ENCODE data around the gene ADGRG1.

Gene ADGRG1

GRCh38 chr16:57620335-57621231 is 7.8 kb upstream of the ADGRG1 start:
- no peak for DNase-seq (ENCODE audit: low read depth in 2 of 2)

- DNase-seq (ENCODE audit: low read depth in 2 of 2): no peak
These were observed 6.7 kb upstream of the ADGRG1 start for GRCh38 chr16:57621521-57622271.

GRCh38 chr16:57622361-57623250 is 5.8 kb upstream of the ADGRG1 start:
- no peak for DNase-seq (ENCODE audit: low read depth in 2 of 2)

DNA sequence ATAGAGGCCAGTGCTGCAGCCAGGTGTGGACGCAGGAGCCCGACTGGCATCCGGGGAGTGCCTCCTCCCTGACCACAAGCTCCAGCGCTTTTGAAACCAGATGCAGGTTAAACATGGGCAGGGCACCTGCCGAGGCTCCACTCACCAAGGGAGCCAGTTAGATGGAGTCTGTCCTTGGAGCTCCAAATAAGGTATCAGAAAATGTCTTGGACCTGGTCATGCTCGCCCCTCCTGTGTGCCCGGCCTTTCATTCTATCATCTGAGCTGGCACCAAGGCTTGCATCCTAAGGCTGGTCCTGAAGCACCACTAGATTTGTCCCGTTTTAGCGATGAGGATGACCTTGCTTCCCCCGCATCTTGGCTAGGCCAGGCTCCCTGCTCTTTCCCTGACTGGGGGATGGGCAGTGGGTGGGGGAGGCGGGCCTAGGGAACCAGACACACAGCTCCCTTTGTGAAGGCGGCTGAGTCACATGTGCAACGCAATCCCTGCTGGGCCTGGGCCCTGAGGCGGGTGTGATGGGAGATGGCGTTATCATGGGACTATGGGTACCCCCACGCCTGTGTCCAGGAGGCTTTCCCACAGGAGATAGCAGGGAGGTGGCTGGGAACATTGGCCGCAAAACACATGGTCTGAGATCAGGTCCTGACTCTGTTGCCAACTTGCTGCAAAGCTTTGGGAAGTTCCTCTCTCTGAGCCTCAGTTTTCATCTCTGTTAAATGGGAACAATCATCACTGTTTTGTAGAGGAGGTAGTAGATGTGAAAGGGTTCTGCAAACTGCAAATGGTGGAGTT is 5.0 kb upstream of the ADGRG1 start:
- DNase-seq (ENCODE audit: low read depth in 2 of 2): no peak

- DNase-seq (ENCODE audit: low read depth in 2 of 2): no peak
These were observed 4.3 kb upstream of the ADGRG1 start for GRCh38 chr16:57624044-57624688.

DNA sequence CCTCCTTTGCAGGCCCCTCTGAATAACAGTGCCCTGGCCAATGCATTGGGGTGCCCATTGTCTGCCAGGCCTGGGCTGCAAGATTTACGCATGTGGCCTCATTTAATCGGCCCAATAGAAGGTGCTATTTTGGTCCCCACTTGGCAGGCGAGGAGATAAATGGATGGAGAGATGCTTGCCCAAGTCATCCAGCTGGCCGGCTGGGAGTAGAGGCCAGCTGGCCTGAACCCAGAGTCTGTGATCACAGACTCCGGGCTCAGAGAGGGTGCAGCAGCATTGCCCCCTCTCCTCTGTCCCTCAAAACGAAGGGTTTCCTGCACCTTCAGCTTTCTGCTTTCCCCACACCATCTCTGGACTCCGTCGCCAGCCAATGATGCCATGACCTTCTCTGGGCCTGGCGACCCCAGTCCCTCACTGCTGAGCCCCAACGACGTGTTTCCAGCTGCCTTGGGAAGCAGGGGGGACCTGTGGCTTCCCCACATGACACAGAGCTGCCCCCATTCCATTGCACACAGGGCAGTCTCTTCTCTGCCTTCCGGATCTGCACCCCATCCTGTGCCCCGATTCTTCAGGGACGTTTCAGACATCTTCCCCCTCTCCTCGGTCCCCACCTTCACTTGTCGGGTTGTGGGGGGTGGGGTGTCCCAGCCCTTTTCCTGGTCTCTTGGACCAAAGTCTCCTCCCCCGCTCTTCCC is 3.5 kb upstream of the ADGRG1 start:
- no peak for DNase-seq (ENCODE audit: low read depth in 2 of 2)

DNA sequence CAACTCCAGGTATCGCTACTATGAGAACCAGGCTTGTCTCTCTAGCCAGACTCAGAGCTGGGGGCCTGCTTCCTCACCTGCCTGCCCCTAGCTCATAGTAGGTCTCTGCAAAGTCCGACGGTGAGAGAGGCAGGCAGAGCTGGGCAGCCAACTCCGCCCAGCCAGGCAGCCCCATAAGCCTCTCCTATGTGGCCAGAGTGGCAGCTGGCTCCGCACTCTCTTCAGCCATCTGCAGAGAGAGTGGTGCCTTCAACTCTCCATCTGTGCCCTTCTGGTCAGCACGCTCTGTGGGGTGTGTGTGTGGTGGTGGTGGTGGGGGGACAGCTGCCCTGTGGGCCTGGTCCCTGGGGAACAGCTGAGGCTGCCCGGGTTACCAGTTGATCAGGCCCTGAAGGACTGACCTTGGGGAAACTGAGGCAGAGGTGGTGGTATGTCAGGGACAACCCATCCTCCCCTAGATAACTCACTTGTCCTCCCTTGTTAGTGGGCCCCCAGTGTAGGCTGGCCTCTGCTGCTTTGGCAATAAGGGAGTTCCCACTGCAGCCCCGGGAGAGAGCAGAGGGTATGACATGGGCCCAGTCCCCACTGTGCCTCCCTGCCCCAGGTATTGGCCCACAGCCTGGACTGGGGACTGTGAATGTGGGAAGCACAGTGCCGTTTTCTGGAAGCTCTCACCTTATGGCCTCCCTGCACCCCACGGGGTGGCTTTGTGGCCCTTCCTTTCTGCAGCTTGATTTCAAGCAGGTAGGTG is 1.8 kb upstream of the ADGRG1 start:
- DNase-seq (ENCODE audit: low read depth in 2 of 2): no peak

DNA sequence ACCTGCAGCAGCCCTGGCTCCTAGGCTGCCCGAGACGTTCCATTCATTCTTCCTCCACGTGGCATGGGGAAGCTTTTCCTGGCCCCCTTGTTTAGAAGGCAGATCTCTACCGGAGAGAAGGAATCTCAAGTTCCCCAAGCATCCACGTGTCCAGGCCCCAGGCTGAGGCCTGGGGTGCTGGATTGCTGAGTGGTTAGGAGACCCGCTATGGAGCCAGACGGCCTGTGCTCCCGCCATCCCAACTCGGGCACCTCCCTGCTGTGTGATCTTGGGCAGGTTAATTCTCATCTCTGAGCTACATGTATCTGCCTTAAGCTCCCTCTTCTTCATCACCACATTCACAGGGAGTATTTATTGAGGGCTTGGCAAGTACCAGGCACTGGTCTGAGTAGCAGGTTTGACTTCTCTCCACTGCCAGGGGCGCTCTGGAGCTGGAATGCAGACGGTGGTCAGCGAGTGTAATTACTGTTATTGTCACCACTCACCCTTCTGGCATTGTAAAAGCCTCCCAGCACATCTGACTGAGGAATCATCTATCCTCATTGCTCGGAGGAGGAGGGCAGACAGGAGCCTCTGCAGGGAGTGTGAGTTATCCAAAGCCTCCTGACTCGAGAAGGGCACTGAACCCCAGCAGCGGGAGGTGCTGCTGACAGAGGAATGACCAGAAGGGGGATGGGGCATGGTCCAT is 1.1 kb upstream of the ADGRG1 start:
- no peak for DNase-seq (ENCODE audit: low read depth in 2 of 2)

- DNase-seq (ENCODE audit: low read depth in 2 of 2): no peak
These were observed 408 bp downstream of the ADGRG1 start for GRCh38 chr16:57628783-57629293.

DNA sequence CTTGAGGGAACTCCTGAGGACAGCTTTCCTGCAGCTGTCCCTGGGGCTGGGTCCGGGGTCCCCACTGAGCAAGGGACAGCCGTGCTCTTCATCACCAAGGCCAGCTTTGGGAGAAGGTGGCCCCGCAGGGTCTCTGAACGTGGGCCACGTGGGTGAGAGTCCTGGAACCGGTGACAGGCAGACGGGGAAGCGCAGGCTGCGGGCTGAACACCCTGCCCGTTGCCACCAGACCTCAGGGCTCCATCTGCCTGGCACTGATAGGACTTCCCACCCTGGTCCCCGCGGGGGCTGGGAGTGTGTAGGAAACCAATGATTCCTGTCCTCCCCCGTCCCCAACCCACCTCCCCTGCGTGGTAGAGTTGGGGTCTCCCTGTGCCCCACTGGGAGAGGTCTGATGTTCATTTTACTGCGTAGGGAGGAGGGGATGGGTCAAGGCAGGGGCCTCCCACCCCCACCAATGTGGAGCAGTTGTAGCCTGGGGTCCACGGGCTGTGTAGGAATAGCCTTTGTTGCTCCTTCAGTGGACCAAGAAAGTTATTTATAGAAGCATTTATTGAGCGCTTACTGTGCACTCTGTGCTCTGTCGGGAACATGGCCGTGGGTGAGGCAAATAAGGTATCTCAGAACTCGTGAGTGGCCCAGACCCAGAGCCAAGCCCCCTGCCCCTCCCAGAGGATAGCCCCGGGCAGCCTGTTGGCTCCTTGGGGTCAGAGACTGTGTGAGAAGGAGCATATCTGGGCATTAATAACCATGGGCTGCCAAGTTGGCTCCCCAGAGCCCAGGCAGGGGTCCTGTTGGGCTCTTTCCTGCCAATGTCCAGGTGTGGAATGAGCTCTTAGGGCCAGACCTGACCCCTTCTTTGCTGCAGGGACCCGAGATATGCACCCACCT is 1.3 kb downstream of the ADGRG1 start:
- DNase-seq (ENCODE audit: low read depth in 2 of 2): no peak

DNA sequence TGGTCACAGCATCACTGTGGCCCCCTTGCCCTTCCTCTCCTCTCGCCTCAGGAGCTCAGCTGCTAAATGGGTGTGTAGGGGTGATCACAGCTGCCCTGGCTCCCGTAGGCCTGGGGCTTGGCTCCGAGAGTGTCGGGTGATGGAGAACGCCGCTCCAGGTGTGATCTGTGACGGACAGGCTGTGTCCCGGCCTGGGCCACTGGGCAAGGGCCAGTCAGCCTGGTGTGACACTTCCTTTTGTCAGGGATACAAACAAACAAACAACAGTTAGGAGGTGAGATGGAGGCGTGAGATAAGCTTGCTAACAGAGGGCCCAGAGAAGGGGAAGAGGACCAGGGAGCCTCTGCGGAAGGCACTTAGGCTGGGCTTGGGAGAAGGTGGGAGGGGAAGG is 2.0 kb downstream of the ADGRG1 start:
- DNase-seq (ENCODE audit: low read depth in 2 of 2): no peak

DNA sequence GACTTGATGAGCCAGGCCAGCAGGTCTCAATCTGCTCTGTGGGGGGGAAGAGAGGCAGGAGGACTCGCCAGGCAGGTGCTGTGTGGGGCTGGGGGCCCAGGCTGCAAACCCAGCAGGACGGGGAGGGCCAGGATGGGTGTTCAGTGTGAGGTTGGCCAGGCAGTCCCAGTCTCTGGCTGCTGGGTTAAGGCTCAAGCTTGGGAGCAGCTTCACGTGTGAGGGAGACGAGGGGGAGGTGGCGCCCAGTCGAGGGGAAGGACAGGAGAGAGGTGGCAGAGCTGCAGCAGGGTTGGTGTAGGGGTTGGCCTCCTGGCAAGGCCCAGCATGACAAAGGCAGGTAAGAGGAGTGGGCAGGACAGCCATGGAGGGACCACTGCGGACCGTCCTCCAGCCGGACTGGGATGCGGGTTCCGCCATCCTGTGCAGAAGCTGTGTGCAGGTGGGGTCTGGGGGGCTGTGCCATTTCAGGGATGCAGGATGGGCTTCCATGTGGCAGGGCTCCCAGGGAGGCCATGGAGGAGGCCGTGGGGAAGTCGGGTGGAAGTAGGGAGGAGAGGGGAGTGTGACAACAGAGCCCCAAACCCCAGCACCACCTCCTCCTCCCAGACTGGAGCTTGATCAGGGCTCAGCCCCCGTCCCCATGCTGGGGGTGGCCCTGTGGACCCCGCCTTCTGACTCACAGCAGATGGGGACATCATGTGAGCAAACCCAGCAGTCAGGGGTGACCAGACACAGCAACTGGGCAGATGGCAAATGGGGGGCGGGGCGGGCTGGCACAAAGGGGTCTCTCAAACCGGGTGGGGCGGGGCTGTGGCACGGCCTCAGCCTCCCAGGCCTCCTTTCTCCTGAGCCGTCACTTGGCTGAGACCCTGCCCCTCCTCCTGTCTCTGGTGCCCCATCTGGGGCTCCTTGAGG is 2.8 kb downstream of the ADGRG1 start:
- DNase-seq (ENCODE audit: low read depth in 2 of 2): no peak

- DNase-seq (ENCODE audit: low read depth in 2 of 2): no peak
These were observed 4.1 kb downstream of the ADGRG1 start for GRCh38 chr16:57632568-57632967.

- no peak for DNase-seq (ENCODE audit: low read depth in 2 of 2)
These were observed 5.1 kb downstream of the ADGRG1 start for GRCh38 chr16:57633383-57634064.

GRCh38 chr16:57634171-57634570 is 5.7 kb downstream of the ADGRG1 start:
- no peak for DNase-seq (ENCODE audit: low read depth in 2 of 2)

Data from stimulated activated CD4-positive, alpha-beta T cell treated with anti-CD3 and anti-CD28 coated beads, Interleukin-1b, Interleukin-23, amount 100 ng/mL, for 4 hours (primary cell).